H1 (cell line): ENCODE results near the gene TADA2B.

Source experiments
- ATF2 ChIP-seq: IDR thresholded peaks from 2 replicates; pipeline ENCODE4 v1.6.1; 2012; ENCODE audit warnings: low read length, inconsistent platforms
- CBX8 ChIP-seq: fragments of 300-800, 300-1000 bp; sonication (generic); IDR thresholded peaks from 2 replicates; pipeline ENCODE4 v1.7.1; 2016; ENCODE audit warnings: low read depth, low read length, borderline replicate concordance
- CHD7 ChIP-seq: fragments of 300-600 bp; sonication (generic); IDR thresholded peaks from 2 replicates; pipeline ENCODE4 v1.7.1; 2012; ENCODE audit warnings: low read length, moderate library complexity, mild to moderate bottlenecking, inconsistent platforms; ENCODE audit not compliant: insufficient replicate concordance
- CTBP2 ChIP-seq: IDR thresholded peaks from 2 replicates; pipeline ENCODE4 v1.7.0; 2011; ENCODE audit warnings: borderline replicate concordance, mild to moderate bottlenecking, moderate library complexity, mixed read lengths, low read length; ENCODE audit not compliant: insufficient read depth, insufficient read length
- CTCF ChIP-seq, 3 experiments: IDR thresholded peaks; 1 replicate in 2 of 3; 2 replicates in 1 of 3; pipeline versions ENCODE4 v1.5.1 to v1.6.1; 2011; ENCODE audit warnings: low read length in 3 of 3, mild to moderate bottlenecking in 3 of 3, inconsistent platforms in 2 of 3, low read depth in 1 of 3, moderate library complexity in 1 of 3; ENCODE audit not compliant: insufficient read depth in 1 of 3; ENCODE audit errors: control extremely low read depth in 1 of 3
- EP300 ChIP-seq, 2 experiments: IDR thresholded peaks; 1 replicate in 1 of 2; 2 replicates in 1 of 2; pipeline ENCODE4 v1.6.1; 2011 to 2012; ENCODE audit warnings: low read depth in 2 of 2, low read length in 2 of 2, mild to moderate bottlenecking in 2 of 2, borderline replicate concordance in 1 of 2, inconsistent platforms in 1 of 2, moderate library complexity in 1 of 2
- FOSL1 ChIP-seq: IDR thresholded peaks from 2 replicates; pipeline ENCODE4 v1.6.1; 2011; ENCODE audit warnings: mild to moderate bottlenecking, low read depth, low read length, moderate library complexity; ENCODE audit not compliant: insufficient read depth
- JUN ChIP-seq: IDR thresholded peaks from 2 replicates; pipeline ENCODE4 v1.6.1; 2011; ENCODE audit warnings: low read depth, mild to moderate bottlenecking, improper control_type of control experiment, low read length
- MAX ChIP-seq: IDR thresholded peaks from 2 replicates; pipeline ENCODE4 v1.6.1; 2012; ENCODE audit warnings: inconsistent platforms
- NRF1 ChIP-seq: IDR thresholded peaks from 2 replicates; pipeline ENCODE4 v1.6.1; 2011; ENCODE audit warnings: mild to moderate bottlenecking, low read depth, low read length, improper control_type of control experiment
- POLR2A ChIP-seq, 2 experiments: IDR thresholded peaks; 1 replicate in 1 of 2; 2 replicates in 1 of 2; pipeline ENCODE4 v1.6.1; 2011; ENCODE audit warnings: low read depth in 2 of 2, low read length in 2 of 2, mild to moderate bottlenecking in 2 of 2; ENCODE audit errors: control extremely low read depth in 1 of 2
- POLR2AphosphoS5 ChIP-seq: IDR thresholded peaks from 2 replicates; pipeline ENCODE4 v1.6.1; 2011; ENCODE audit warnings: low read depth, low read length
- POU5F1 ChIP-seq: IDR thresholded peaks from 2 replicates; pipeline ENCODE4 v1.6.1; 2011; ENCODE audit warnings: low read depth, mild to moderate bottlenecking, low read length, moderate library complexity
- YY1 ChIP-seq: IDR thresholded peaks from 2 replicates; pipeline ENCODE4 v1.6.1; 2011; ENCODE audit warnings: low read depth, mild to moderate bottlenecking, low read length

- no peak for TF ChIP-seq POLR2AphosphoS5
- TF ChIP-seq MAX, result no peak
- no peak for TF ChIP-seq CTBP2
- TF ChIP-seq YY1, result no peak
- no peak for TF ChIP-seq JUN
- TF ChIP-seq CTCF (IDR thresholded peaks at IDR 0.05; ENCODE audit: control extremely low read depth in 1 of 3, insufficient read depth in 1 of 3, low read depth in 1 of 3, low read length in 3 of 3), result no peak
- TF ChIP-seq NRF1, result no peak
- TF ChIP-seq ATF2, result no peak
- no peak for TF ChIP-seq FOSL1
- TF ChIP-seq POU5F1, result no peak
- TF ChIP-seq CHD7, result no peak
- TF ChIP-seq CBX8, result no peak
- TF ChIP-seq POLR2A (IDR thresholded peaks at IDR 0.05; ENCODE audit: control extremely low read depth in 1 of 2, low read depth in 2 of 2, low read length in 2 of 2), result no peak
- no peak for TF ChIP-seq EP300 (IDR thresholded peaks at IDR 0.05; ENCODE audit: borderline replicate concordance in 1 of 2, low read depth in 2 of 2, low read length in 2 of 2)
Observed at GRCh38 chr4:7004331-7004730, 38.8 kb upstream of the TADA2B start.
